K562 (cell line): ENCODE measurements around the gene CCDC160. TPM values are rescaled to one million over a fixed set of nuclear protein-coding genes. Genes with fewer than 3 reads are reported as not detected.

Experiments
- ATAC-seq: fragments of 200-7000 bp; cut with Tn5 transposase; 3 replicates; pipeline ENCODE4 v1.9.1; 2020; ENCODE audit warnings: moderate library complexity
- BruUV-seq: library from RNA; stranded (reverse); fragments of 400-500 nt; replicated peaks from 2 replicates; lab custom pipeline; 2021; lab: Mats Ljungman, UMichigan
- CTCF ChIA-PET: fragments of 300-600 bp; formaldehyde crosslinking; extraction: SDS; loops from one replicate; lab custom pipeline; 2021; ENCODE audit warnings: low intra/inter-chr PET ratio; lab: Yijun Ruan, JAX
- POLR2A ChIA-PET: fragments of 300-600, 350-650 bp; sonication (Branson Sonifier 250); formaldehyde crosslinking; extraction: SDS; loops from one replicate; lab custom pipeline; 2021; ENCODE audit warnings: antibody characterized with exemption, inconsistent platforms; lab: Yijun Ruan, JAX
- DNase-seq, 4 experiments: peaks; one replicate each; pipeline versions ENCODE4 v3.0.0 to v3.0.0-alpha.2; 2011 to 2018; ENCODE audit warnings: low spot score in 3 of 4, mixed read lengths in 3 of 4; ENCODE audit errors: extremely low read depth in 1 of 4
- FAIRE-seq: peaks from 2 replicates; lab custom pipeline; 2011; peaks lifted over from hg19 to GRCh38; lab: Jason Lieb, UNC
- H2AFZ ChIP-seq: 2 replicates; pipeline ENCODE4 v1.6.0; 2011; ENCODE audit warnings: low read depth, low read length, control low read depth, inconsistent platforms
- H3K27ac ChIP-seq: fragments of 200-600 bp; 3 replicates; pipeline ENCODE4 v1.8.0; 2011; ENCODE audit warnings: low read depth, mild to moderate bottlenecking, control low read depth, inconsistent platforms, low read length, moderate library complexity, mixed read lengths; ENCODE audit errors: extremely low read depth
- H3K27me3 ChIP-seq, 2 experiments: fragments of 300-600 bp in 1 of 2; 2 replicates in 1 of 2; 3 replicates in 1 of 2; pipeline versions ENCODE4 v1.6.0 to v1.8.0; 2011; ENCODE audit warnings: inconsistent platforms in 2 of 2, low read length in 2 of 2, mild to moderate bottlenecking in 1 of 2, mixed read lengths in 1 of 2, moderate library complexity in 1 of 2; ENCODE audit not compliant: control insufficient read depth in 2 of 2, insufficient read depth in 2 of 2
- H3K36me3 ChIP-seq: fragments of 300-600 bp; 3 replicates; pipeline ENCODE4 v1.8.0; 2011; ENCODE audit warnings: mild to moderate bottlenecking, low read length, inconsistent platforms; ENCODE audit not compliant: control insufficient read depth, insufficient read depth
- H3K4me1 ChIP-seq, 2 experiments: fragments of 200-600 bp in 1 of 2; replicated peaks in 1 of 2; 2 replicates in 1 of 2; 3 replicates in 1 of 2; pipeline versions ENCODE4 v1.5.1 to v1.8.0; 2011; ENCODE audit warnings: inconsistent platforms in 2 of 2, low read length in 2 of 2, mild to moderate bottlenecking in 1 of 2, mixed read lengths in 1 of 2, moderate library complexity in 1 of 2; ENCODE audit not compliant: control insufficient read depth in 2 of 2, insufficient read depth in 2 of 2
- H3K4me2 ChIP-seq: 2 replicates; pipeline ENCODE4 v1.6.1; 2011; ENCODE audit warnings: low read length, control low read depth, inconsistent platforms, mixed read lengths; ENCODE audit not compliant: insufficient read depth
- H3K4me3 ChIP-seq: fragments of 200-600 bp; sonication (generic), shearing (Covaris generic); 2 replicates; pipeline ENCODE4 v1.5.1; 2016; ENCODE audit warnings: control low read depth, inconsistent platforms
- H3K79me2 ChIP-seq: fragments of 200-600 bp; 3 replicates; pipeline ENCODE4 v1.8.0; 2011; ENCODE audit warnings: low read length, inconsistent platforms; ENCODE audit not compliant: control insufficient read depth, insufficient read depth
- H3K9ac ChIP-seq, 2 experiments: 2 replicates each; pipeline versions ENCODE4 v1.6.0 to v1.6.1; 2011; ENCODE audit warnings: low read depth in 2 of 2, low read length in 2 of 2, control low read depth in 1 of 2, inconsistent platforms in 1 of 2, mild to moderate bottlenecking in 1 of 2, mixed read lengths in 1 of 2; ENCODE audit not compliant: insufficient read depth in 1 of 2
- H3K9me1 ChIP-seq: one replicate; pipeline ENCODE4 v1.6.0; 2011; ENCODE audit warnings: inconsistent platforms, mild to moderate bottlenecking, low read length, moderate library complexity; ENCODE audit not compliant: control insufficient read depth, insufficient read depth
- H3K9me3 ChIP-seq: replicated peaks from 2 replicates; pipeline ENCODE4 v1.5.1; 2011; ENCODE audit warnings: low read depth, low read length, inconsistent platforms; ENCODE audit not compliant: control insufficient read depth, insufficient read depth
- H4K20me1 ChIP-seq: replicated peaks from 2 replicates; pipeline ENCODE4 v1.6.1; 2011; ENCODE audit warnings: low read length, inconsistent platforms, mixed read lengths; ENCODE audit not compliant: control insufficient read depth, insufficient read depth
- CEBPG ChIP-seq, 3 experiments: fragments of 200-800 bp in 1 of 3; sonication (Bioruptor generic) in 1 of 3; sonication (generic) in 1 of 3; formaldehyde crosslinking in 1 of 3; IDR thresholded peaks in 2 of 3; conservative IDR thresholded peaks in 1 of 3; 2 replicates each; pipeline versions ENCODE4 v1.6.1 to v1.8.0; 2016 to 2022; ENCODE audit warnings: missing compliant biosample characterization in 2 of 3, missing genetic modification characterization in 2 of 3, mild to moderate bottlenecking in 1 of 3, missing genetic modification reagents in 1 of 3
- DIDO1 ChIP-seq: fragments of 450-650 bp; IDR thresholded peaks from 2 replicates; pipeline ENCODE4 v1.6.1; 2016; ENCODE audit warnings: low read depth, missing biosample characterization, missing genetic modification characterization
- FOSL1 ChIP-seq: fragments of 200-800 bp; sonication (Bioruptor generic); conservative IDR thresholded peaks from 2 replicates; pipeline ENCODE4 v1.6.1; 2016; ENCODE audit warnings: missing genetic modification characterization, missing compliant biosample characterization
- HIVEP1 ChIP-seq: fragments of 250-450 bp; sonication (Bioruptor Pico); IDR thresholded peaks from 2 replicates; pipeline ENCODE4 v1.4.0; 2020; ENCODE audit warnings: mild to moderate bottlenecking
- KDM2B ChIP-seq: fragments of 250-450 bp; sonication (Bioruptor Pico); IDR thresholded peaks from 2 replicates; pipeline ENCODE4 v1.8.0; 2021; ENCODE audit warnings: mild to moderate bottlenecking, moderate library complexity
- PCBP2 ChIP-seq: fragments of 200-400 bp; formaldehyde crosslinking; IDR thresholded peaks from 2 replicates; pipeline ENCODE4 v1.6.1; 2018; ENCODE audit warnings: low read length, low read depth, mild to moderate bottlenecking, moderate library complexity; ENCODE audit not compliant: poor library complexity, severe bottlenecking
- POLR2AphosphoS5 ChIP-seq: IDR thresholded peaks from 2 replicates; pipeline ENCODE4 v1.6.1; 2011; ENCODE audit warnings: mild to moderate bottlenecking, low read depth, low read length, moderate library complexity; ENCODE audit not compliant: control insufficient read depth, insufficient read depth
- TAL1 ChIP-seq: fragments of 450-650 bp; IDR thresholded peaks from 2 replicates; pipeline ENCODE4 v1.6.1; 2016; ENCODE audit warnings: mild to moderate bottlenecking
- ZBTB8A ChIP-seq: fragments of 450-650 bp; IDR thresholded peaks from 2 replicates; pipeline ENCODE4 v1.6.1; 2018; ENCODE audit warnings: mild to moderate bottlenecking, moderate library complexity; ENCODE audit not compliant: partially characterized antibody
- ZFP36 ChIP-seq: fragments of 150-350 bp; IDR thresholded peaks from 2 replicates; pipeline ENCODE4 v1.6.1; 2018; ENCODE audit warnings: low read length, low read depth; ENCODE audit not compliant: partially characterized antibody
- in situ Hi-C: fragments of 300-500 bp; cut with MboI; formaldehyde crosslinking; loops from 4 replicates; pipeline ENCODE4 v1.15.0; 2018; ENCODE audit warnings: inconsistent platforms, mixed read lengths
- intact Hi-C: fragments of 100-400 bp; cut with micrococcal nuclease; formaldehyde crosslinking; loops from 2 replicates; pipeline ENCODE4 v1.14.2; 2022
- polyA plus RNA-seq, 8 experiments: library from polyadenylated mRNA; depleted of rRNA in 4 of 8; stranded (reverse) in 5 of 8; unstranded in 3 of 8; fragments of >200 nt; fragmentation: Nextera tagmentation in 2 of 8; fragmentation: Illumina TruSeq in 1 of 8; extraction: Ambion mirVana in 2 of 8; extraction: Trizol in 1 of 8; gene quantifications; 2 replicates each; pipeline versions ENCODE4 v1.2.1 to v1.2.3, GENCODE V29; 2011 to 2014; ENCODE audit warnings: inconsistent platforms in 1 of 8, missing spikeins in 1 of 8
- total RNA-seq, 7 experiments: library from RNA; depleted of rRNA in 6 of 7; stranded (reverse); fragments of >200 nt in 6 of 7; fragmentation: Illumina TruSeq in 2 of 7; extraction: Trizol in 2 of 7; gene quantifications; 2 replicates each; pipeline versions ENCODE4 v1.2.1 to v1.2.3, GENCODE V29; 2011 to 2021; ENCODE audit warnings: low replicate concordance in 1 of 7
- TF ChIP-seq, protein P1 (sequence below): IDR thresholded peaks from 3 replicates; pipeline ENCODE4 v1.6.1; 2011; ENCODE audit warnings: borderline replicate concordance, mild to moderate bottlenecking, moderate library complexity; ENCODE audit not compliant: insufficient read length; ENCODE audit errors: extremely low read depth
- TF ChIP-seq, protein P2 (sequence below), 2 experiments: fragments of 450-650 bp; IDR thresholded peaks; 2 replicates each; pipeline ENCODE4 v1.6.1; 2018; ENCODE audit warnings: mild to moderate bottlenecking in 2 of 2, low read depth in 1 of 2; ENCODE audit not compliant: partially characterized antibody in 2 of 2

Gene CCDC160
- total and polyA plus RNA-seq, 9 of the 15 experiments (the other 6 are each of a cell fraction or from before 2014, with no cell fraction given), result not detected

DNA sequence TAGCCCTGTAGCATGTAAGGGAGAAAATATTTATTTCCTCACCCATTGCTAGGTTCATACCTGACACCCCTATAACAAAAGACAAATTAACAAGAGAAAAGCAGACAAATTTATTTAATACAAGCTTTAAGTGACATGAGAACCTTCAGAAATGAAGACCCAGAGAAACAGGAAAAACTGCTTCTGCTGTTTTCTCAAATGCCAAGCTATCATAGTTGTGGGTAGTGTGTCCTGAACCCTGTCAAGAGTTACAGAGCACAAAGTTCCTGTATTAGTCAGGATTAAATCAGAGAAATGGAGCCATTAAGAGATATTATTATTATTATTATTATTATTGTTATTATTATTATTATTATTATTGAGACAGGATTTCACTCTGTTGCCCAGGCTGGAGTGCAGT is 17.5 kb downstream of the CCDC160 start:
- Histone ChIP-seq H3K9me3 (no peaks in the 10 kb centered on the region), H3K27me3 (no peaks in the 10 kb centered on the region), H3K4me3 (no peak overlapping the region), H3K4me1 (no peaks in the 10 kb centered on the region), H3K9me1 (no peaks in the 10 kb centered on the region), H3K9ac (no peak overlapping the region), H3K36me3 (no peaks in the 10 kb centered on the region), H2AFZ (no peak overlapping the region), H3K4me2 (no peak overlapping the region), H3K27ac (no peak overlapping the region), H4K20me1 (no peaks in the 10 kb centered on the region), H3K79me2 (no peaks in the 10 kb centered on the region)
- no peak for FAIRE-seq
- no TSS peak for BruUV-seq
- POLR2A ChIA-PET, result interaction anchor here (0.5 kb wide), 2 partner anchors 83 to 128 kb away, joined by 3 read pairs; no protein-coding TSS in a partner anchor
- intact Hi-C loops (loop anchor here (10.0 kb wide), 1 partner anchor 460 kb away; no protein-coding TSS in a partner anchor), in situ Hi-C loops (no loop called here)
- TF ChIP-seq TAL1, result no peak
- no peak for TF ChIP-seq KDM2B
- TF ChIP-seq CEBPG (CRISPR knock-in tag; IDR thresholded peaks at IDR 0.05), result no peak
- TF ChIP-seq CEBPG (tag; conservative IDR thresholded peaks at IDR 0.05 in 1 of 2, IDR thresholded peaks at IDR 0.05 in 1 of 2), result no peak
- TF ChIP-seq, protein P1, sequence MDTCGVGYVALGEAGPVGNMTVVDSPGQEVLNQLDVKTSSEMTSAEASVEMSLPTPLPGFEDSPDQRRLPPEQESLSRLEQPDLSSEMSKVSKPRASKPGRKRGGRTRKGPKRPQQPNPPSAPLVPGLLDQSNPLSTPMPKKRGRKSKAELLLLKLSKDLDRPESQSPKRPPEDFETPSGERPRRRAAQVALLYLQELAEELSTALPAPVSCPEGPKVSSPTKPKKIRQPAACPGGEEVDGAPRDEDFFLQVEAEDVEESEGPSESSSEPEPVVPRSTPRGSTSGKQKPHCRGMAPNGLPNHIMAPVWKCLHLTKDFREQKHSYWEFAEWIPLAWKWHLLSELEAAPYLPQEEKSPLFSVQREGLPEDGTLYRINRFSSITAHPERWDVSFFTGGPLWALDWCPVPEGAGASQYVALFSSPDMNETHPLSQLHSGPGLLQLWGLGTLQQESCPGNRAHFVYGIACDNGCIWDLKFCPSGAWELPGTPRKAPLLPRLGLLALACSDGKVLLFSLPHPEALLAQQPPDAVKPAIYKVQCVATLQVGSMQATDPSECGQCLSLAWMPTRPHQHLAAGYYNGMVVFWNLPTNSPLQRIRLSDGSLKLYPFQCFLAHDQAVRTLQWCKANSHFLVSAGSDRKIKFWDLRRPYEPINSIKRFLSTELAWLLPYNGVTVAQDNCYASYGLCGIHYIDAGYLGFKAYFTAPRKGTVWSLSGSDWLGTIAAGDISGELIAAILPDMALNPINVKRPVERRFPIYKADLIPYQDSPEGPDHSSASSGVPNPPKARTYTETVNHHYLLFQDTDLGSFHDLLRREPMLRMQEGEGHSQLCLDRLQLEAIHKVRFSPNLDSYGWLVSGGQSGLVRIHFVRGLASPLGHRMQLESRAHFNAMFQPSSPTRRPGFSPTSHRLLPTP, result no peak
- TF ChIP-seq FOSL1 (tag), result no peak
- TF ChIP-seq DIDO1, result no peak
- no peak for TF ChIP-seq HIVEP1 (CRISPR knock-in tag)
- no peak for TF ChIP-seq ZBTB8A
- no peak for TF ChIP-seq ZFP36
- TF ChIP-seq, protein P2, sequence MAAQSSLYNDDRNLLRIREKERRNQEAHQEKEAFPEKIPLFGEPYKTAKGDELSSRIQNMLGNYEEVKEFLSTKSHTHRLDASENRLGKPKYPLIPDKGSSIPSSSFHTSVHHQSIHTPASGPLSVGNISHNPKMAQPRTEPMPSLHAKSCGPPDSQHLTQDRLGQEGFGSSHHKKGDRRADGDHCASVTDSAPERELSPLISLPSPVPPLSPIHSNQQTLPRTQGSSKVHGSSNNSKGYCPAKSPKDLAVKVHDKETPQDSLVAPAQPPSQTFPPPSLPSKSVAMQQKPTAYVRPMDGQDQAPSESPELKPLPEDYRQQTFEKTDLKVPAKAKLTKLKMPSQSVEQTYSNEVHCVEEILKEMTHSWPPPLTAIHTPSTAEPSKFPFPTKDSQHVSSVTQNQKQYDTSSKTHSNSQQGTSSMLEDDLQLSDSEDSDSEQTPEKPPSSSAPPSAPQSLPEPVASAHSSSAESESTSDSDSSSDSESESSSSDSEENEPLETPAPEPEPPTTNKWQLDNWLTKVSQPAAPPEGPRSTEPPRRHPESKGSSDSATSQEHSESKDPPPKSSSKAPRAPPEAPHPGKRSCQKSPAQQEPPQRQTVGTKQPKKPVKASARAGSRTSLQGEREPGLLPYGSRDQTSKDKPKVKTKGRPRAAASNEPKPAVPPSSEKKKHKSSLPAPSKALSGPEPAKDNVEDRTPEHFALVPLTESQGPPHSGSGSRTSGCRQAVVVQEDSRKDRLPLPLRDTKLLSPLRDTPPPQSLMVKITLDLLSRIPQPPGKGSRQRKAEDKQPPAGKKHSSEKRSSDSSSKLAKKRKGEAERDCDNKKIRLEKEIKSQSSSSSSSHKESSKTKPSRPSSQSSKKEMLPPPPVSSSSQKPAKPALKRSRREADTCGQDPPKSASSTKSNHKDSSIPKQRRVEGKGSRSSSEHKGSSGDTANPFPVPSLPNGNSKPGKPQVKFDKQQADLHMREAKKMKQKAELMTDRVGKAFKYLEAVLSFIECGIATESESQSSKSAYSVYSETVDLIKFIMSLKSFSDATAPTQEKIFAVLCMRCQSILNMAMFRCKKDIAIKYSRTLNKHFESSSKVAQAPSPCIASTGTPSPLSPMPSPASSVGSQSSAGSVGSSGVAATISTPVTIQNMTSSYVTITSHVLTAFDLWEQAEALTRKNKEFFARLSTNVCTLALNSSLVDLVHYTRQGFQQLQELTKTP (IDR thresholded peaks at IDR 0.05; ENCODE audit: low read depth in 1 of 2, partially characterized antibody in 2 of 2), result no peak
- no peak for TF ChIP-seq PCBP2
- no peak for TF ChIP-seq POLR2AphosphoS5
- ATAC-seq, result no peak
- CTCF ChIA-PET, result no interaction called here
- no peak for DNase-seq
